ENCODE results near the gene CLCN6.
"Not testable (repeated sequence)": the region's sequence is repeated elsewhere in the genome, so short reads cannot be mapped to it uniquely, and the experiment has no call there.

DNA sequence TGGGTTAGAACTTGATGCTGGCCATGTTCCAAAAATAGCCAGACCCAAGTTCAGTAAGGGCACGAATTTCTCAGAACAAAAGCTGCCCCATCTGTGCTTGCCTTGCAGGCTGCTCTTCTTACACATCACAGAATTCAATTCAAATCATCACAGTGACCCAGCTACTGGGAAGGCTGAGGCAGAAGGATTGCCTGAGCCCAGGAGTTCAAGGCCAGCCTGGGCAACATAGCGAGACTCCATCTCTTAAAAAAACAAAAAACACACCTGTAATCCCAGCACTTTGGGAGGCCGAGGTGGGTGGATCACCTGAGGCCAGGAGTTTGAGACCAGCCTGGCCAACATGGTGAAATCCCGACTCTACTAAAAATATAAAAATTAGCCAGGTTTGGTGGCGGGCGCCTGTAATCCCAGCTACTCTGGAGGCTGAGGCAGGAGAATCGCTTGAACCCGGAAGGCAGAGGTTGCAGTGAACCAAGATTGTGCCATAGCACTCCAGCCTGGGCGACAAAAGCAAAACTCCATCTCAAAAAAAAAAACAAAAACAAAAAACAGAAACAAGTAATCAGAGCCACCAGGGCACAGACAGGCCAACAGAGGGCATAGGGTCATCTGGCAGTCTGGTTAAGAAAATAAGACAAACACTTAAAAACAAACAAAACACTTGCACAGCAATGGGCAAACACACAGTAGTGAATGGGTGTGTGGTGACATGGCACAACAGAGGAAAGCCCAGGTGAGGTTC is 1.9 kb upstream of the CLCN6 start:
- TF ChIP-seq POLR2AphosphoS5, POLR2A (IDR thresholded peaks at IDR 0.05; ENCODE audit: low read depth, low read length): not testable (repeated sequence)

All from GM12892 (cell line).